PC-9 (cell line): Measurements from ENCODE around the gene SMG6. TPM values are rescaled to one million over a fixed set of nuclear protein-coding genes. Genes with fewer than 3 reads are reported as not detected.
"Not testable (repeated sequence)": the region's sequence is repeated elsewhere in the genome, so short reads cannot be mapped to it uniquely, and the experiment has no call there.

Source experiments
- BruUV-seq: library from RNA; stranded (reverse); fragments of 400-500 nt; replicated peaks from 2 replicates; lab custom pipeline; 2021; lab: Mats Ljungman, UMichigan
- CTCF ChIA-PET: fragments of 300-600 bp; sonication (Branson Sonifier 250); formaldehyde crosslinking; loops from one replicate; lab custom pipeline; 2022; ENCODE audit warnings: antibody characterized with exemption; lab: Charles Lee
- POLR2A ChIA-PET: fragments of 300-600 bp; sonication (Branson Sonifier 250); formaldehyde crosslinking; loops from one replicate; lab custom pipeline; 2022; ENCODE audit warnings: antibody characterized with exemption; ENCODE audit not compliant: unreplicated experiment; lab: Charles Lee
- DNase-seq, 2 experiments: peaks; one replicate each; pipeline versions ENCODE4 v3.0.0 to v3.0.0-alpha.2; 2015 to 2022; ENCODE audit warnings: mixed read lengths in 1 of 2
- H2AFZ ChIP-seq: fragments of 200-600 bp; sonication (generic); 2 replicates; pipeline ENCODE4 v1.8.1; 2017; ENCODE audit warnings: antibody characterized with exemption
- H3F3A ChIP-seq: fragments of 200-600 bp; sonication (generic); 2 replicates; pipeline ENCODE4 v1.8.1; 2017; ENCODE audit warnings: antibody characterized with exemption, mild to moderate bottlenecking, low read depth; ENCODE audit not compliant: insufficient read depth
- H3K27ac ChIP-seq: fragments of 200-600 bp; sonication (generic); 2 replicates; pipeline ENCODE4 v1.6.1; 2016; ENCODE audit warnings: mixed run types
- H3K27me3 ChIP-seq: fragments of 200-600 bp; sonication (generic); 2 replicates; pipeline ENCODE4 v1.6.1; 2016; ENCODE audit warnings: low read depth, mixed run types; ENCODE audit not compliant: insufficient read depth
- H3K36me3 ChIP-seq: fragments of 200-600 bp; sonication (generic); 2 replicates; pipeline ENCODE4 v1.6.1; 2016; ENCODE audit warnings: low read depth, mixed run types
- H3K4me1 ChIP-seq: fragments of 200-600 bp; sonication (generic); replicated peaks from 2 replicates; pipeline ENCODE4 v1.6.1; 2016; ENCODE audit warnings: mixed run types; ENCODE audit not compliant: insufficient read depth
- H3K4me2 ChIP-seq: fragments of 200-600 bp; sonication (generic); 2 replicates; pipeline ENCODE4 v1.6.1; 2017; ENCODE audit warnings: mixed run types
- H3K4me3 ChIP-seq: fragments of 200-600 bp; sonication (generic); 2 replicates; pipeline ENCODE4 v1.6.1; 2016; ENCODE audit warnings: mixed run types
- H3K79me2 ChIP-seq: fragments of 200-600 bp; sonication (generic); 2 replicates; pipeline ENCODE4 v1.6.1; 2017; ENCODE audit warnings: low read depth, mixed run types
- H3K9me2 ChIP-seq: fragments of 200-600 bp; sonication (generic); 2 replicates; pipeline ENCODE4 v1.8.1; 2017; ENCODE audit warnings: mild to moderate bottlenecking; ENCODE audit not compliant: insufficient read depth
- H3K9me3 ChIP-seq: fragments of 200-600 bp; sonication (generic); 2 replicates; pipeline ENCODE4 v1.8.1; 2016; ENCODE audit warnings: low read depth; ENCODE audit not compliant: insufficient read depth
- H4K20me1 ChIP-seq: fragments of 200-600 bp; sonication (generic); 2 replicates; pipeline ENCODE4 v1.8.1; 2017; ENCODE audit not compliant: insufficient read depth
- EZH2 ChIP-seq: fragments of 200-600 bp; sonication (generic); IDR thresholded peaks from 2 replicates; pipeline ENCODE4 v1.8.0; 2017; ENCODE audit warnings: antibody characterized with exemption, low read depth
- intact Hi-C: fragments of 100-400 bp; cut with micrococcal nuclease; formaldehyde crosslinking; loops from one replicate; pipeline ENCODE4 v1.10.0; 2022; ENCODE audit not compliant: unreplicated experiment
- total RNA-seq: library from RNA; stranded (reverse); gene quantifications from 2 replicates; pipeline ENCODE4 v1.2.3, GENCODE V29; 2021
- TF ChIP-seq, protein P1 (sequence below): fragments of 200-600 bp; sonication (generic); conservative IDR thresholded peaks from 2 replicates; pipeline ENCODE4 v1.6.1; 2017; ENCODE audit warnings: mixed run types, antibody characterized with exemption, mild to moderate bottlenecking, moderate library complexity

SMG6 gene
- total RNA-seq, 1 experiment from 2014 or later = 43.1 TPM

- DNase-seq = no peak
- Histone ChIP-seq H3K4me3 (no peak overlapping the region), H3K79me2 (no peaks in the 10 kb centered on the region), H3K27ac (no peak overlapping the region), H3K4me2 (no peak overlapping the region), H3K27me3 (no peaks in the 10 kb centered on the region), H3K36me3 (peaks cover 23% of the 10 kb centered on the region), H2AFZ (no peak overlapping the region), H3K9me2 (no peaks in the 10 kb centered on the region), H3F3A (peaks cover 72% of the 10 kb centered on the region), H3K9me3 (no peaks in the 10 kb centered on the region), H3K4me1 (no peaks in the 10 kb centered on the region), H4K20me1 (no peaks in the 10 kb centered on the region)
- TF ChIP-seq EZH2 = no peak
- TF ChIP-seq, protein P1, sequence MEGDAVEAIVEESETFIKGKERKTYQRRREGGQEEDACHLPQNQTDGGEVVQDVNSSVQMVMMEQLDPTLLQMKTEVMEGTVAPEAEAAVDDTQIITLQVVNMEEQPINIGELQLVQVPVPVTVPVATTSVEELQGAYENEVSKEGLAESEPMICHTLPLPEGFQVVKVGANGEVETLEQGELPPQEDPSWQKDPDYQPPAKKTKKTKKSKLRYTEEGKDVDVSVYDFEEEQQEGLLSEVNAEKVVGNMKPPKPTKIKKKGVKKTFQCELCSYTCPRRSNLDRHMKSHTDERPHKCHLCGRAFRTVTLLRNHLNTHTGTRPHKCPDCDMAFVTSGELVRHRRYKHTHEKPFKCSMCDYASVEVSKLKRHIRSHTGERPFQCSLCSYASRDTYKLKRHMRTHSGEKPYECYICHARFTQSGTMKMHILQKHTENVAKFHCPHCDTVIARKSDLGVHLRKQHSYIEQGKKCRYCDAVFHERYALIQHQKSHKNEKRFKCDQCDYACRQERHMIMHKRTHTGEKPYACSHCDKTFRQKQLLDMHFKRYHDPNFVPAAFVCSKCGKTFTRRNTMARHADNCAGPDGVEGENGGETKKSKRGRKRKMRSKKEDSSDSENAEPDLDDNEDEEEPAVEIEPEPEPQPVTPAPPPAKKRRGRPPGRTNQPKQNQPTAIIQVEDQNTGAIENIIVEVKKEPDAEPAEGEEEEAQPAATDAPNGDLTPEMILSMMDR = no peak
- intact Hi-C loops = no loop called here
- ChIA-PET POLR2A (interaction anchor here (0.7 kb wide), 1 partner anchor 17 kb away, joined by 4 read pairs; no protein-coding TSS in a partner anchor), CTCF (interaction anchor here (1.1 kb wide), 1 partner anchor 34 kb away, joined by 3 read pairs; no protein-coding TSS in a partner anchor)
- no TSS peak for BruUV-seq
Measured at GRCh38 chr17:2319051-2319450, 15.5 kb upstream of the SMG6 start.

DNA sequence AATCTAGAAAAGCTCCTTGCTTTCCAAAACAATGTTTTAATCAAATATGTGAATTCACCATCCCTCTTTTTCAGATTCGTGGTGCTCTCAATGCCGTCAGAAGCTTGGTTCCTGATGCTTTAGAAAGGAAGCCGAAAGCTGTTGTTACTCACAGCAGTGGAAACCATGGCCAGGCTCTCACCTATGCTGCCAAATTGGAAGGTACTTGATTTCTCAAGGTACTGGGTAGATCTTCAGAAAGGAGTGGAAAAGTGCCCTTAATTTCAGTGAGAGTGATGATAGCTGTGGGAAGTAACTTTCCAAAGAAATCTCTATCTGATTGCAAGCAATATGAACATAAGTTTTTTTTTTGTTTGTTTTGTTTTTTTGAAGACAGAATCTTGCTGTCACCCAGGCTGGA, 14.2 kb upstream of the SMG6 start:
- intact Hi-C loops = no loop called here
- Histone ChIP-seq H3K36me3 (peaks cover 14% of the 10 kb centered on the region), H3K27ac (no peak overlapping the region), H3K4me3 (no peak overlapping the region), H3K9me2 (no peaks in the 10 kb centered on the region), H3K27me3 (no peaks in the 10 kb centered on the region), H3K4me2 (no peak overlapping the region), H3K79me2 (no peaks in the 10 kb centered on the region), H3K4me1 (no peaks in the 10 kb centered on the region), H3K9me3 (no peaks in the 10 kb centered on the region), H3F3A (peaks cover 60% of the 10 kb centered on the region), H4K20me1 (peaks cover 4% of the 10 kb centered on the region; the same call in 1 of the 2 replicates), H2AFZ (no peak overlapping the region)
- DNase-seq = no peak
- BruUV-seq = no TSS peak
- ChIA-PET POLR2A (no interaction called here), CTCF (no interaction called here)
- no peak for TF ChIP-seq EZH2
- TF ChIP-seq, protein P1 = no peak

GRCh38 chr17:2316916-2317205, 13.3 kb upstream of the SMG6 start:
- DNase-seq, H3K79me2 ChIP-seq, BruUV-seq, H3K4me2 ChIP-seq, H3K36me3 ChIP-seq, H2AFZ ChIP-seq, H3K27ac ChIP-seq, H3K27me3 ChIP-seq, H3K4me3 ChIP-seq, CTCF ChIA-PET, H3K9me3 ChIP-seq, intact Hi-C loops, H3K4me1 ChIP-seq, H4K20me1 ChIP-seq, H3K9me2 ChIP-seq: not testable (repeated sequence)
- H3F3A ChIP-seq = peaks cover 50% of the 10 kb centered on the region
- POLR2A ChIA-PET = interaction anchor here (0.6 kb wide), 1 partner anchor 61 kb away, joined by 14 read pairs; no protein-coding TSS in a partner anchor

DNA sequence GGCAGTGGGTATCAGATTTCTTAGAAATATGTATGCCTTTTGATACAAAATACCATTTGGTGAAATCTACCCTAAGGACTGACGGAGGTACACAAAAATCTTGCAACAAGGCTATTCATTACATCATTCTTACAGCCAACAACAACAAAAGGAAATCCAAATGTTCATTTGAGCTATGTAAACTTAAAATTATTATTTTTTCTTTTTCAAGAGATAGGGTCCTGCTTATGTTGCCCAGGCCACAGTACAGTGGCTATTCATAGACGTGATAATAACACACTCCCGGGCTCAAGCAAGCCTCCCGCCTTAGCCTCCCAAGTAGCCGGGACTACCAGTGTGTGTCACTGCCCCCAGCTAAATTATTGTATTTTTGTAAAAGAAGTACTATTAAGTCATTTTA, 9.2 kb upstream of the SMG6 start:
- no peak for DNase-seq
- H4K20me1 ChIP-seq = peaks cover 4% of the 10 kb centered on the region; the same call in 1 of the 2 replicates
- H3K27ac ChIP-seq = peak overlapping the region; percentile 18; the same call in 1 of the 2 replicates
- no TSS peak for BruUV-seq
- ChIA-PET CTCF (no interaction called here), POLR2A (interaction anchor here (0.6 to 0.7 kb wide), 2 partner anchors 9 kb away, joined by 3 read pairs; partner anchors contain the start of genes SMG6 and SRR)
- intact Hi-C loops = no loop called here
- no peaks in the 10 kb centered on the region for H3K9me3 ChIP-seq
- no peak overlapping the region for H3K4me3 ChIP-seq
- no peaks in the 10 kb centered on the region for H3K9me2 ChIP-seq
- H2AFZ ChIP-seq = no peak overlapping the region
- peaks cover 9% of the 10 kb centered on the region for H3K36me3 ChIP-seq
- 0 out of 2 replicates have a peak, but pooled peaks cover 5% of the 10 kb centered on the region for H3K79me2 ChIP-seq
- peaks cover 35% of the 10 kb centered on the region for H3F3A ChIP-seq
- TF ChIP-seq, protein P1 = no peak
- TF ChIP-seq EZH2 = no peak
- H3K27me3 ChIP-seq = no peaks in the 10 kb centered on the region
- H3K4me2 ChIP-seq = no peak overlapping the region
- no peaks in the 10 kb centered on the region; the same call in 1 of the 2 replicates for H3K4me1 ChIP-seq
